AG20443 (cell line): Measurements from ENCODE around the gene RPL10.

ENCODE experiments used
- DNase-seq: peaks from one replicate; pipeline ENCODE4 v3.0.0; 2012; ENCODE audit warnings: low spot score, mixed read lengths

Gene RPL10

DNA sequence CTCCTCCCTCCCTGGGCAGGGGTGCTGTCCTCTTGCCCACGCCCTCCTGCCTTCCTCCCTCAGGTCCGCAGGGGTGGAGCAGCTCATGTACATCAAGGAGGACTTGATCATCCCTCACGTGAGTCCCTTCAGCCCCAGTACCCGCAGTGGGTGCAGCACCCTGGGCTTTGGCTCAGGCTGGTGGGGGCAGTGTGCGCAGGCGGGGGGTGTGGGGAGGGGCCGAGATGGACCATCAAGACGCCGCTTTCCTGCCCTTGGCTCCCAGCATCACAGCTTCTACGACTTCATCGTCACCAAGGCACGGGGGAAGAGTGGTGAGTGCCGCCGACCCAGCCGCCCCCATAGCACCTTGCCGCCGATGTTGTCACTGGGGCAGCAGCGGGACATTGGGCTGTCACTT lies 51.4 kb downstream of the RPL10 start:
- no peak for DNase-seq

DNA sequence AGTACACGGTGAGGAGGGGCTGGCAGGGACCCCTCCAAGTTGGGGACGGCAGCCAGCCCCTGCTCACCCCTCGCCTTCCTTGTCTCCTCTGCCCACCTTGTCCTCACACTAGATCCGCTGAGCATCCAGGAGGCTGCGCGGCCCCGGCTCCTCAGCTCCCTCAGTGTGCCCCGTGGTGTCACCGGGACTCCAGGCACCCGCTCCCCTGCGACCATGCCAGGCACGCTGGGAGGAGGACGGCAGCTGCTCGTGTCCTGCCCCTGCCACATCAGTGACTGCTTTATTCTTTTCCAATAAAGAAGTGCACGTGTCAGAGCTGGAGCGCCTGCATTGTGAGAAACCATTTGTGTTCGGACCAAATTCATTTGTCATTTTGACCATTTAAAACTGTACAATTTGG lies 52.1 kb downstream of the RPL10 start:
- DNase-seq, result no peak
